Mesenchymal stem cell (in vitro differentiated cells and primary cell): ENCODE measurements around the gene TIE1.

Experiments used
- DNase-seq: peaks from one replicate; pipeline ENCODE4 v3.0.0-alpha.2; 2013
- H2AFZ ChIP-seq: one replicate; pipeline ENCODE4 v1.6.1; 2013; ENCODE audit warnings: low read depth, mild to moderate bottlenecking, control low read depth, inconsistent platforms, low read length, moderate library complexity
- H2AK5ac ChIP-seq: 2 replicates; pipeline ENCODE4 v1.6.1; 2013; ENCODE audit warnings: low read length, moderate library complexity, mild to moderate bottlenecking, inconsistent platforms; ENCODE audit not compliant: severe bottlenecking
- H2BK120ac ChIP-seq: one replicate; pipeline ENCODE4 v1.6.1; 2013; ENCODE audit warnings: low read depth, mild to moderate bottlenecking, inconsistent platforms, low read length, moderate library complexity
- H2BK12ac ChIP-seq, 2 experiments: one replicate each; pipeline ENCODE4 v1.6.1; 2013; ENCODE audit warnings: inconsistent platforms in 2 of 2, low read length in 2 of 2, mild to moderate bottlenecking in 2 of 2, moderate library complexity in 2 of 2, control low read depth in 1 of 2
- H2BK15ac ChIP-seq: one replicate; pipeline ENCODE4 v1.6.1; 2013; ENCODE audit warnings: mild to moderate bottlenecking, low read depth, inconsistent platforms; ENCODE audit not compliant: poor library complexity, severe bottlenecking
- H2BK5ac ChIP-seq: 2 replicates; pipeline ENCODE4 v1.6.1; 2013; ENCODE audit warnings: low read depth, mild to moderate bottlenecking, low read length, control low read depth, inconsistent platforms; ENCODE audit not compliant: poor library complexity, severe bottlenecking
- H3K14ac ChIP-seq, 2 experiments: one replicate each; pipeline ENCODE4 v1.6.1; 2013; ENCODE audit warnings: inconsistent platforms in 2 of 2, low read length in 2 of 2, control low read depth in 1 of 2, mild to moderate bottlenecking in 1 of 2, moderate library complexity in 1 of 2
- H3K18ac ChIP-seq, 2 experiments: one replicate each; pipeline ENCODE4 v1.6.1; 2013; ENCODE audit warnings: inconsistent platforms in 2 of 2, low read length in 2 of 2, control low read depth in 1 of 2, low read depth in 1 of 2, mild to moderate bottlenecking in 1 of 2
- H3K23ac ChIP-seq, 2 experiments: one replicate each; pipeline ENCODE4 v1.6.1; 2013; ENCODE audit warnings: inconsistent platforms in 2 of 2, low read length in 2 of 2, mild to moderate bottlenecking in 2 of 2, moderate library complexity in 2 of 2, control low read depth in 1 of 2
- H3K27ac ChIP-seq: 2 replicates; pipeline ENCODE4 v1.5.1; 2013; ENCODE audit warnings: mild to moderate bottlenecking, moderate library complexity, low read length, control low read depth, inconsistent platforms; ENCODE audit not compliant: poor library complexity, severe bottlenecking
- H3K27me3 ChIP-seq, 2 experiments: 2 replicates each; pipeline versions ENCODE4 v1.6.1 to v1.7.0; 2013; ENCODE audit warnings: low read length in 2 of 2, mild to moderate bottlenecking in 2 of 2, moderate library complexity in 2 of 2, control low read depth in 1 of 2, inconsistent platforms in 1 of 2; ENCODE audit not compliant: control insufficient read depth in 1 of 2, insufficient read depth in 1 of 2
- H3K36me3 ChIP-seq, 2 experiments: 2 replicates each; pipeline versions ENCODE4 v1.6.1 to v1.7.0; 2013; ENCODE audit warnings: low read length in 2 of 2, control low read depth in 1 of 2, inconsistent platforms in 1 of 2, low read depth in 1 of 2, mild to moderate bottlenecking in 1 of 2; ENCODE audit not compliant: insufficient read depth in 2 of 2, control insufficient read depth in 1 of 2
- H3K4ac ChIP-seq, 2 experiments: one replicate each; pipeline ENCODE4 v1.6.1; 2013; ENCODE audit warnings: inconsistent platforms in 2 of 2, low read length in 2 of 2, mild to moderate bottlenecking in 2 of 2, moderate library complexity in 2 of 2, control low read depth in 1 of 2, low read depth in 1 of 2
- H3K4me1 ChIP-seq: 2 replicates; pipeline ENCODE4 v1.6.1; 2013; ENCODE audit warnings: low read depth, low read length, control low read depth; ENCODE audit not compliant: control insufficient read depth, insufficient read depth
- H3K4me2 ChIP-seq: 2 replicates; pipeline ENCODE4 v1.6.1; 2013; ENCODE audit warnings: low read length, mild to moderate bottlenecking, inconsistent platforms; ENCODE audit not compliant: poor library complexity, severe bottlenecking
- H3K4me3 ChIP-seq, 2 experiments: 2 replicates each; pipeline versions ENCODE4 v1.5.1 to v1.7.0; 2013; ENCODE audit warnings: low read length in 2 of 2, mild to moderate bottlenecking in 2 of 2, control low read depth in 1 of 2, low read depth in 1 of 2; ENCODE audit not compliant: insufficient read depth in 1 of 2
- H3K79me1 ChIP-seq: replicated peaks from 2 replicates; pipeline ENCODE4 v1.6.1; 2013; ENCODE audit warnings: mild to moderate bottlenecking, control low read depth, low read length, inconsistent platforms; ENCODE audit not compliant: poor library complexity, severe bottlenecking
- H3K9ac ChIP-seq: 2 replicates; pipeline ENCODE4 v1.7.0; 2013; ENCODE audit warnings: mild to moderate bottlenecking, low read length, moderate library complexity
- H3K9me3 ChIP-seq: 2 replicates; pipeline ENCODE4 v1.7.0; 2013; ENCODE audit warnings: mild to moderate bottlenecking, low read length; ENCODE audit not compliant: control insufficient read depth
- H4K8ac ChIP-seq: one replicate; pipeline ENCODE4 v1.6.1; 2013; ENCODE audit warnings: inconsistent platforms, mild to moderate bottlenecking, low read length, moderate library complexity
- H4K91ac ChIP-seq: one replicate; pipeline ENCODE4 v1.6.1; 2013; ENCODE audit warnings: mild to moderate bottlenecking, low read length, inconsistent platforms
- WGBS: methylation state at CpG from one replicate; pipeline ENCODE4 v1.1.7; 2013; ENCODE audit warnings: mixed read lengths; 5-methylcytosine and 5-hydroxymethylcytosine counted together

Gene TIE1

GRCh38 chr1:43286533-43286932 lies 14.2 kb upstream of the TIE1 start:
- Histone ChIP-seq H3K27me3 (peaks cover 21 to 26% of the 10 kb centered on the region in 2 experiments), H3K4ac (no peak overlapping the region), H3K4me2 (no peak overlapping the region), H3K4me1 (peaks cover 2% of the 10 kb centered on the region), H4K8ac (no peak overlapping the region), H2BK12ac (no peak overlapping the region), H3K14ac (no peak overlapping the region), H2BK5ac (no peak overlapping the region), H3K9ac (no peak overlapping the region), H3K27ac (no peak overlapping the region), H4K91ac (no peak overlapping the region), H3K4me3 (no peak overlapping the region), H2AK5ac (no peak overlapping the region), H2AFZ (no peak overlapping the region), H3K9me3 (no peaks in the 10 kb centered on the region), H3K23ac (no peak overlapping the region), H3K18ac (no peak overlapping the region), H3K36me3 (no peaks in the 10 kb centered on the region), H3K79me1 (no peaks in the 10 kb centered on the region), H2BK15ac (no peak overlapping the region), H2BK120ac (no peak overlapping the region)
- 93% methylated on average over 4 of the region's 5 CpGs for WGBS
- DNase-seq, result no peak

- peaks cover 2% of the 10 kb centered on the region for H3K4me1 ChIP-seq
- no peak overlapping the region for H2BK12ac ChIP-seq
- no peak overlapping the region for H2AK5ac ChIP-seq
- no peak overlapping the region for H2AFZ ChIP-seq
- no peak overlapping the region for H3K4me2 ChIP-seq
- H3K18ac ChIP-seq, result no peak overlapping the region
- no peak for DNase-seq
- no peak overlapping the region for H4K91ac ChIP-seq
- no peak overlapping the region for H4K8ac ChIP-seq
- no peak overlapping the region for H3K27ac ChIP-seq
- no peak overlapping the region for H2BK120ac ChIP-seq
- H2BK5ac ChIP-seq, result no peak overlapping the region
- H3K27me3 ChIP-seq, result peaks cover 21 to 26% of the 10 kb centered on the region in 2 experiments
- no peak overlapping the region for H3K4ac ChIP-seq
- H3K36me3 ChIP-seq, result no peaks in the 10 kb centered on the region
- no peak overlapping the region for H3K9ac ChIP-seq
- no peaks in the 10 kb centered on the region for H3K9me3 ChIP-seq
- H3K14ac ChIP-seq, result no peak overlapping the region
- no peaks in the 10 kb centered on the region for H3K79me1 ChIP-seq
- WGBS, result 93% methylated on average over 7 of the region's 9 CpGs
- no peak overlapping the region for H3K4me3 ChIP-seq
- H3K23ac ChIP-seq, result no peak overlapping the region
- no peak overlapping the region for H2BK15ac ChIP-seq
Observed at GRCh38 chr1:43288058-43288784, 12.6 kb upstream of the TIE1 start.

- Histone ChIP-seq H3K79me1 (no peaks in the 10 kb centered on the region), H3K36me3 (no peaks in the 10 kb centered on the region), H3K4me1 (peaks cover 5% of the 10 kb centered on the region), H3K14ac (no peak overlapping the region), H2BK12ac (no peak overlapping the region), H2AK5ac (no peak overlapping the region), H2BK5ac (no peak overlapping the region), H2AFZ (no peak overlapping the region), H4K91ac (no peak overlapping the region), H3K23ac (no peak overlapping the region), H3K18ac (no peak overlapping the region), H3K27me3 (peaks cover 21 to 23% of the 10 kb centered on the region in 2 experiments), H3K27ac (no peak overlapping the region), H3K4me3 (no peak overlapping the region), H3K9ac (no peak overlapping the region), H2BK15ac (no peak overlapping the region), H2BK120ac (no peak overlapping the region), H3K4me2 (no peak overlapping the region), H3K9me3 (no peaks in the 10 kb centered on the region), H3K4ac (no peak overlapping the region), H4K8ac (no peak overlapping the region)
- 93% methylated on average over 12 of the region's 12 CpGs for WGBS
- DNase-seq, result no peak
Observed at GRCh38 chr1:43288785-43289706, 11.7 kb upstream of the TIE1 start.

- Histone ChIP-seq H3K9ac (no peak overlapping the region), H3K4ac (no peak overlapping the region), H3K4me1 (peaks cover 13% of the 10 kb centered on the region), H3K27me3 (peaks cover 11 to 12% of the 10 kb centered on the region in 2 experiments), H3K14ac (no peak overlapping the region), H2BK12ac (no peak overlapping the region), H2BK5ac (no peak overlapping the region), H3K9me3 (no peaks in the 10 kb centered on the region), H3K4me2 (no peak overlapping the region), H4K91ac (no peak overlapping the region), H2AFZ (no peak overlapping the region), H3K36me3 (no peaks in the 10 kb centered on the region), H2BK15ac (no peak overlapping the region), H3K18ac (no peak overlapping the region), H2AK5ac (no peak overlapping the region), H3K4me3 (no peak overlapping the region), H3K27ac (no peak overlapping the region), H4K8ac (no peak overlapping the region), H2BK120ac (no peak overlapping the region), H3K79me1 (no peaks in the 10 kb centered on the region), H3K23ac (no peak overlapping the region)
- WGBS, result 84% methylated on average over 7 of the region's 7 CpGs
- no peak for DNase-seq
Observed at GRCh38 chr1:43292216-43292615, 8.6 kb upstream of the TIE1 start.
